MM.1S (cell line): ENCODE results near the gene XYLT2.

Experiments
- DNase-seq: peaks from one replicate; pipeline ENCODE4 v3.0.0-alpha.2; 2015
- H2AFZ ChIP-seq: fragments of 300-600 bp; sonication (generic); 2 replicates; pipeline ENCODE4 v1.6.0; 2016; ENCODE audit warnings: antibody characterized with exemption, low read length
- H3F3A ChIP-seq: fragments of 300-600 bp; sonication (generic); 2 replicates; pipeline ENCODE4 v1.6.1; 2016; ENCODE audit warnings: mild to moderate bottlenecking, antibody characterized with exemption, low read length, moderate library complexity, mixed read lengths; ENCODE audit not compliant: insufficient read depth
- H3K27ac ChIP-seq: fragments of 300-600 bp; sonication (generic); 2 replicates; pipeline ENCODE4 v1.5.1; 2016; ENCODE audit warnings: mild to moderate bottlenecking, low read length
- H3K27me3 ChIP-seq: fragments of 300-600 bp; sonication (generic); replicated peaks from 2 replicates; pipeline ENCODE4 v1.6.0; 2016; ENCODE audit warnings: low read length; ENCODE audit not compliant: insufficient read depth
- H3K36me3 ChIP-seq: fragments of 300-600 bp; sonication (generic); replicated peaks from 2 replicates; pipeline ENCODE4 v1.6.1; 2016; ENCODE audit warnings: mild to moderate bottlenecking, low read length, mixed read lengths; ENCODE audit not compliant: insufficient read depth
- H3K4me1 ChIP-seq: fragments of 300-600 bp; sonication (generic); 2 replicates; pipeline ENCODE4 v1.6.1; 2016; ENCODE audit warnings: low read length, mixed read lengths
- H3K4me2 ChIP-seq: fragments of 300-600 bp; sonication (generic); 2 replicates; pipeline ENCODE4 v1.6.0; 2016; ENCODE audit warnings: low read depth, low read length
- H3K4me3 ChIP-seq: fragments of 300-600 bp; sonication (generic); 2 replicates; pipeline ENCODE4 v1.5.1; 2016; ENCODE audit warnings: low read length, mixed read lengths
- H3K79me2 ChIP-seq: fragments of 300-600 bp; sonication (generic); 2 replicates; pipeline ENCODE4 v1.6.1; 2016; ENCODE audit warnings: mixed run types, low read length, mixed read lengths
- H3K9ac ChIP-seq: fragments of 300-600 bp; sonication (generic); 2 replicates; pipeline ENCODE4 v1.6.1; 2016; ENCODE audit warnings: low read length, mixed read lengths
- H3K9me2 ChIP-seq: fragments of 300-600 bp; sonication (generic); replicated peaks from 2 replicates; pipeline ENCODE4 v1.6.1; 2016; ENCODE audit warnings: mild to moderate bottlenecking, low read length, mixed read lengths; ENCODE audit not compliant: insufficient read depth
- H3K9me3 ChIP-seq: fragments of 300-600 bp; sonication (generic); replicated peaks from 2 replicates; pipeline ENCODE4 v1.6.1; 2016; ENCODE audit warnings: mild to moderate bottlenecking, low read length, mixed read lengths; ENCODE audit not compliant: insufficient read depth
- H4K20me1 ChIP-seq: fragments of 300-600 bp; sonication (generic); 2 replicates; pipeline ENCODE4 v1.6.1; 2016; ENCODE audit warnings: mild to moderate bottlenecking, low read length, moderate library complexity, mixed read lengths; ENCODE audit not compliant: insufficient read depth
- CTCF ChIP-seq: fragments of 300-600 bp; sonication (generic); IDR thresholded peaks from 2 replicates; pipeline ENCODE4 v1.5.1; 2016; ENCODE audit warnings: antibody characterized with exemption, low read length, mixed read lengths
- EZH2 ChIP-seq: fragments of 300-600 bp; sonication (generic); optimal IDR thresholded peaks from 2 replicates; pipeline ENCODE3; 2017; ENCODE audit warnings: low read depth, mild to moderate bottlenecking, antibody characterized with exemption, low read length, mixed read lengths
- EZH2phosphoT487 ChIP-seq: fragments of 300-600 bp; sonication (generic); IDR thresholded peaks from 2 replicates; pipeline ENCODE4 v1.6.1; 2018; ENCODE audit warnings: antibody characterized with exemption, low read length

The XYLT2 gene

GRCh38 chr17:50308666-50309065 is 37.3 kb upstream of the XYLT2 start:
- Histone ChIP-seq H3K27ac (no peak overlapping the region), H3F3A (no peaks in the 10 kb centered on the region), H2AFZ (no peak overlapping the region), H3K27me3 (no peaks in the 10 kb centered on the region), H3K9me2 (no peaks in the 10 kb centered on the region), H3K4me2 (no peak overlapping the region), H3K36me3 (no peaks in the 10 kb centered on the region), H3K9ac (no peak overlapping the region), H3K9me3 (no peaks in the 10 kb centered on the region), H3K4me1 (no peaks in the 10 kb centered on the region), H3K79me2 (no peaks in the 10 kb centered on the region), H4K20me1 (no peaks in the 10 kb centered on the region), H3K4me3 (no peak overlapping the region)
- TF ChIP-seq EZH2 (no peak), CTCF (no peak), EZH2phosphoT487 (no peak)
- DNase-seq: no peak

GRCh38 chr17:50310455-50311111 is 35.3 kb upstream of the XYLT2 start:
- no peak overlapping the region for H2AFZ ChIP-seq
- H4K20me1 ChIP-seq: no peaks in the 10 kb centered on the region
- H3F3A ChIP-seq: no peaks in the 10 kb centered on the region
- H3K79me2 ChIP-seq: no peaks in the 10 kb centered on the region
- TF ChIP-seq EZH2 (no peak), CTCF (no peak), EZH2phosphoT487 (no peak)
- H3K27ac ChIP-seq: no peak overlapping the region
- DNase-seq: no peak
- H3K9me2 ChIP-seq: no peaks in the 10 kb centered on the region
- no peaks in the 10 kb centered on the region for H3K27me3 ChIP-seq
- H3K4me1 ChIP-seq: no peaks in the 10 kb centered on the region
- H3K4me3 ChIP-seq: no peak overlapping the region
- no peak overlapping the region for H3K4me2 ChIP-seq
- no peaks in the 10 kb centered on the region for H3K9me3 ChIP-seq
- H3K36me3 ChIP-seq: no peaks in the 10 kb centered on the region
- H3K9ac ChIP-seq: no peak overlapping the region

- no peak for TF ChIP-seq EZH2phosphoT487
- TF ChIP-seq EZH2: no peak
- no peak for TF ChIP-seq CTCF
- DNase-seq: no peak
- no peaks in the 10 kb centered on the region for H3K9me3 ChIP-seq
- H3F3A ChIP-seq: no peaks in the 10 kb centered on the region
- no peak overlapping the region for H3K4me2 ChIP-seq
- H4K20me1 ChIP-seq: no peaks in the 10 kb centered on the region
- no peaks in the 10 kb centered on the region for H3K9me2 ChIP-seq
- H3K27ac ChIP-seq: no peak overlapping the region
- no peaks in the 10 kb centered on the region for H3K27me3 ChIP-seq
- H3K9ac ChIP-seq: no peak overlapping the region
- no peaks in the 10 kb centered on the region for H3K79me2 ChIP-seq
- no peak overlapping the region for H3K4me3 ChIP-seq
- H3K36me3 ChIP-seq: no peaks in the 10 kb centered on the region
- no peak overlapping the region for H2AFZ ChIP-seq
- H3K4me1 ChIP-seq: no peaks in the 10 kb centered on the region
Measured at GRCh38 chr17:50311112-50311460, 34.8 kb upstream of the XYLT2 start.
